HPDE6-E6E7 (cell line): ENCODE measurements around the gene PCGF3.
"Not testable (repeated sequence)": the region's sequence is repeated elsewhere in the genome, so short reads cannot be mapped to it uniquely, and the experiment has no call there.

ENCODE experiments used
- DNase-seq: peaks from one replicate; pipeline ENCODE4 v3.0.0; 2011; ENCODE audit warnings: missing footprints; ENCODE audit errors: extremely low spot score

Gene PCGF3

GRCh38 chr4:668219-668618 is 37.4 kb upstream of the PCGF3 start:
- not testable (repeated sequence) for DNase-seq

DNA sequence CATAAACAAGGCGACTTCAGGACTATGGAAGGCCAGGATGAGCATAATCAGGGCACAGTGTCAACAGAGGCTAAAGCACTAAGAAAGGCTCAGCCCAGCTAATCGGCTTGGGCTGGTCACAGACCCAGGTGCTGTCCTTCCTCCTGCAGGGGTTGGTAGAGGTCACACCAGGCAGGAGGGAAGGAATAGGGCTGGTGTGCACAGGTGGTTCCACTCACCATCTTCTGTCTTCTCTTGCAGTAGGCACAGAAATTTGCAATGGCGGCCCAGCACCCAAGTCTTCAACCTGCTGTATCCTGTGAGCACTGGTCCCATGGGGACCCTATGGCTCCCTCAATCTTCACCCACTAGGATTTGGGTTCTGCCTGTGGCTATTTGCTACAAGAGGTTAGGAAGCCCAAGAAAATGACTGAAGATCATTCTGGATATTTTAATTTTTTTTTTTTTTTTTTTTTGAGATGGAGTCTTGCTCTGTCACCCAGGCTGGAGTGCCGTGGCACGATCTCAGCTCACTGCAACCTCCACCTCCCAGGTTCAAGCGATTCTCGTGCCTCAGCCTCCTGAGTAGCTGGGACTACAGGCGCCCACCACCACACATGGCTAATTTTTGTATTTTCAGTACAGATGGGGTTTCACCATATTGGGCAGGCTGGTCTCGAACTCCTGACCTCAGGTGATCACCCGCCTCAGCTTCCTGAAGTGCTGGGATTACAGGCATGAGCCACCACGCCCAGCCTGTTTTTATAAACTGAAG is 35.6 kb upstream of the PCGF3 start:
- DNase-seq, result not testable (repeated sequence)

- DNase-seq, result no peak
Measured at GRCh38 chr4:671769-672168, 33.9 kb upstream of the PCGF3 start.

- no peak for DNase-seq
Measured at GRCh38 chr4:673349-674091, 32.1 kb upstream of the PCGF3 start.

DNA sequence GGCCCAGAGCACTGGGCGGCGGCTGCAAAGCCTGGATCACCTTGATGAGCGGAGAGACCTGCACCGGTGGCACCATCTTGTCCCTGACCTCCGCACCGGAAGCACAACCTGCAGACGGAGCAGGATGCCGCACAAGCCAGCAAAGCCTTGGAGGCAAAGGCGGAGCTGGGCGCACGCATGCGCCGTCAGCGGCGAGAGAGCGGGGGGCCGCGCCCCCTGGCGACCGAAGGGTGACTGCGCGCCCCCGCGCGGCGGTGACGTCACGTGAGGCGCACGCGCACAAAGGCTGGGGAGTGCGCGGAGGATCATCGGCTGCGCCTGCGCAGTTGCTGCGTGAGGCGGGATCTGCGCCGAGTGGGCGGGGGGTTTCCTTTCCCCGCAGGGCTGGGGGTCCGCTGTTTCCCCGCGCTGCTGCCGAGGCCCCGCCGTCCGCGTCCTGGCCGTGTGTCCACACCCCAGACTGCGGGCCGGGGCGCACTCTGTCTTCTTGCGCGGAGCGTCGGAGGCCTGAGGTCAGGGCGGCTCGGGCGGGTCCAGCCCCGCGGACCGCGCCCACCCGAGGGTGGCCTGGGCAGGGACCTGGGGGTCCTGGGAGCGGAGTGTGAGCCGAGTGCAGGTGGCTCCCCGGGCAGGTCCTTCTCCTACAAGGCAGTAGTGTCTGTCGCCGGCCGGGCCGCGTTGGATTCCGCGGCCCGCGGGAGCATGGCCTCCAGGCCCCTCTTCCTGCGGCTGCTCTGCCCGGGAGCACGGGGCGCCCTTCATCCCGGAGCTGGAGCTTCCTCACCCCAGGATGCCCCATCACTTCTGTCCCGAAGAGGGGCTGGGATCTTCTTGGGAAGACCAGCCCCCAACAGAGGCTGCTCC is 31.2 kb upstream of the PCGF3 start, which contains the start of the genes ATP5ME and MYL5:
ATP5ME (minus strand) TSS at position 105 of the 864 bp plus-strand sequence; CDS start at position 76, 29 bp downstream.
MYL5 (plus strand) TSS at position 371 of the 864 bp plus-strand sequence. CDS start 3,485 bp downstream, outside the sequence.
- peak; percentile 98 for DNase-seq

- no peak for DNase-seq
Measured at GRCh38 chr4:675036-675882, 30.4 kb upstream of the PCGF3 start.

DNA sequence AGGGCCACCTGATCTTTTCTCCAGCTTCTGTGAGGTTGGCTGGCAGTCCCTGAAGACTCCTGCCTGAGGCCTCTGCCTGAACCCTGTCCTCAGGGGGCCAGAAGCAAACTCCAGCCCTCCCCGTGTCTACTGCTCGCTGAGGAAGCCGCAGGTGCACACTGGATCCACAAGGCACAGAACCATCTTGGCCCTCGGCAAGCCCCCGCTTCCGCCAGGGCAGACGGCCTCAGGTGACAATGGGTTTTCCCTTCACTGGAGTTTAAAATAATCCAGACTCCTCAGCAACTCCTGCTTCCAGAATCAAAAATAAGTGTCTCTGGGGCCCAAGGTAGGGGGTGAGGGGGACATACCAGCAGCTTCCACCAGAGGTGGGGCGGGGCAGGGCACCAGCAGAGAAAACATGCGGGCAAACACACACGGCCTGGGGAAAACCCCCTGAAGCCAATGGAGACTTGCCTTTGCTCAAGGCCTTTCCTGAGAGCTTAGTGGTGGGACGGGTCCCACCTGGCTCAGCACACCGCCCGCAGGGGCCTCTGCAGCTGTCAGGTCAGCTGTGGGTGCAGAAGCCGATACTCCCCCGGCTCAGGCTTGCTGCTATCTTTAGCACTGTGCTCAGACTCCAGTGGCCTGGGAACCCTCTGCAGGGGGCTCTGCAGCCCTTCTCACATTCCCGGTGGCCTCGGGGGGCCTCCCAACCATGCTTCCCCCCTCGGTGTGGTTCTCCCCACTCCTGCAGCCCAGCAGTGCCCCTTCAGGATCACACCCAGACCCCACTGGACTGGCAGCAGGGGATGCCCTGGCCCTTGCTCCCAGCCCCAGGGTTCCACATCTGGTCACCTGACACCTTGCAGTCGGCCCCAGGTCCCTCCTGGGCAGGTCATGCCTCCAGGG is 29.4 kb upstream of the PCGF3 start:
- no peak for DNase-seq

GRCh38 chr4:676871-677235 is 28.8 kb upstream of the PCGF3 start:
- DNase-seq, result no peak

DNA sequence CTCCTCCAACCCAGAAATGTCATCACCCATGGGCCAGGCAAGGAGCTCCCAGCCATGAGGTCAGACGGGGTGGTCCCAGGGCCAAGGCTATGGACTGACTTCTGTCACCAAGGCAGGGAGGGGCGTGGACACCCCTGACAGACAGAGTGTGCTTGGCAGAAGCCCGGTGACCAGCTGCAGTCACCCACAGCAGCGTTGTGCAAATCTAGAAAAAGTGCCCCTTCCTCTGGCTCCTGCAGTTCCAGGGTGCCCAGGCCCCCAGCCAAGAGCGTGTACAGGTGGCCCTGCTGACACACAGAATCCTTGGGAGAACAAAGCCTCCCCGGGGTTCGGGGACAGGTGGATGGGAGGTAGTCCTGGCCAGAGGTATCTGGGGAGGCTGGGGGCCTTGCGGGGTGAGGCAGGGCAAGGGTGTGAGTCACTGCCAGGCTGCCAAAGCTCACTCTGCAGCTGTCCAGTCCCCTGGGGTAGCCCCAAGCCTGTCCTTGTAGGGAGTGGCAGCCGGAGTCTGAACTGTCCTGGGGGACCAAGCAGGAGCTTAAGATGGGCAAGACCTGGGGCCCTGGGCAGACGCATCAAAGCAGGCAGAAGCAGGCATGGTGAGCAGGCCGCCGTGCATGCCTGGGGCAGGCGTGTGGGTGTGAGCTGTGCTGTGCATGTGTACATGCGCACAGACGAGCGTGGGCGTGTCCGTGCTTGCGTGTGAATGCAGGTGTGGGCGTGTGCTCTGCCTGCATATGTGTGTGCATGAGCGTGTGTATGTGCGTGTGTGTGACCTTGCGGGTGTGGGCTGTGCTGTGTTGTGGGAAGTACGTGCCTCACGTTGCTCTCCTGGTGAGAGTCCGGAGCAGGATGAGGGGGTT is 28.0 kb upstream of the PCGF3 start:
- peak; percentile 56 for DNase-seq

- no peak for DNase-seq
Measured at GRCh38 chr4:678331-679103, 27.1 kb upstream of the PCGF3 start.

- DNase-seq, result no peak
Measured at GRCh38 chr4:679104-679481, 26.5 kb upstream of the PCGF3 start.

GRCh38 chr4:679629-680028 is 26.0 kb upstream of the PCGF3 start:
- DNase-seq, result no peak

GRCh38 chr4:680091-680490 is 25.5 kb upstream of the PCGF3 start:
- no peak for DNase-seq

DNA sequence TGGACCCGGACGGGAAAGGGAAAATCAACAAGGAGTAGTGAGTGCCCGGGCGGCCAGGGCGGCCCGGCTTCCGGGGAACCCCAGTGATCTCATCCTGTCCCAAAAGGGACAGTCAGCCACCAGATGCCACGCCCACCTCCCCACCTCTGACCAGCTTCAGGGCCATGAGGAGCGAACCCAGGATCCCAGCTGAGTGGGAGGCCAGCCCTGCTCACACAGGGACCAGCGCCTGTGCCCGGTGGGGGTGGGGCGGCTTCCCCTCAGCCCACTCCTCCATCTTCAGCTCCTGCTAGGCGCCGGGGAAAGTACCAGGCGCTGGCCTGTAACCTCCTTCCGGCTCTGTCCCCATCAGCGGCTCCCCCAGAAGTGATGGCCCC is 25.1 kb upstream of the PCGF3 start:
- DNase-seq, result no peak

- no peak for DNase-seq
Measured at GRCh38 chr4:680928-681645, 24.5 kb upstream of the PCGF3 start.

- DNase-seq, result peak; percentile 49
Measured at GRCh38 chr4:681736-682451, 23.7 kb upstream of the PCGF3 start.
